Eye (tissue), 1 donor: ENCODE results near the gene ISCU.
"Not testable (repeated sequence)": the region's sequence is repeated elsewhere in the genome, so short reads cannot be mapped to it uniquely, and the experiment has no call there.

Experiments used
- DNase-seq: peaks from one replicate; pipeline ENCODE4 v3.0.0-alpha.2; 2015

ISCU gene

DNA sequence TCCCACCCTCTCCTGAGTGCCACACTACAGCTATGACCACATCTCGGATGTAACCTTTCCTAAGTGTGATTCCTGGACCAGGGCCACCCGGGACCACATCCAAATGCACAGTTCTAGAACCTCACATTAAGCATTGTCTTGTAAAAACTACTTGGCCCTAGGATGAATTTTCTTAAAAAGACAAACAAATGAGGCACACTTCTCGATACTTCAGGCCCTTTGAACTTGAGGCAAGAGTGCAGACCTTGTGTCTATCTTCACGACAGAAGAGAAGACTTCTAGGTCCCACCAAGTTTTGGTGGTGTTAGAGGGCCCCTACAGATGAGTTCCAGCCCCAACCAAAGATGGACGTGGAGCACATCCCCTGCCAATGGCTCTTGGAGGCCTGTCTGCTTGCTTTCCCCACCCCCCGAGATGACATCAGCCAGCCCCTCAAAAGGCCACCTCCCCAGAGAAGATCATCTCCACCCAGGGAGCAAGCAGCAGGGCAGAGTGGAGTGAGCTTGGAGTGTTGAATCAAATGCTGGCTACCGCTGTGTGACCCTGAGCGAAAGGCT, 9.3 kb downstream of the ISCU start:
- no peak for DNase-seq

DNA sequence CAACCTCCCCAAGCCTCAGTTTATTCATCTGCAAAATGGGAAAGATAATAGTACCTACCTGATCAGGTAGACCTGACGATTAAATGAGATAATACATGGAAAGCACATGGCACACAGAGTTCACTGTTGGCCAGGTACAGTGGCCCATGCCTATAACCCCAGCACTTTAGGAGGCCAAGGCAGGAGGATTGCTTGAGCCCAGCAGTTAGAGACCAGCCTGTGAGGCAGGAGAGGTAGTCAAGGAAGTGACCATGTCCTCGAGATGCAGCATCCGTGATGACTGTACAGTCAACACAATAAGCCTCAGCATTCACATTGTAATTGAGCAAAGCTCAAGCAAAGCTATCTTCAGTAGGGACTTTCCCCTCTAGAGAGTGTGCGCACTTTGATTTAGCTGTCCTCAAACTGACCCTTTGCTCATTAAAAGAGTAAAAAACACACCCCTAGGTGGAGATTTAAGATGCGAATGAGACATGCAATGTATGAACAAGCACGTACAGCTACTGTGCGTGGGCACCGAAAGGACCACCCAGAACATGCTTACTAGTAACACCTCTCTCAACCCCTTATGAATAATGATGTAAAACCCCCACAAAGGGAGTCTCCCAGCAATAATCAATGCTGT, 9.9 kb downstream of the ISCU start:
- DNase-seq = no peak

DNA sequence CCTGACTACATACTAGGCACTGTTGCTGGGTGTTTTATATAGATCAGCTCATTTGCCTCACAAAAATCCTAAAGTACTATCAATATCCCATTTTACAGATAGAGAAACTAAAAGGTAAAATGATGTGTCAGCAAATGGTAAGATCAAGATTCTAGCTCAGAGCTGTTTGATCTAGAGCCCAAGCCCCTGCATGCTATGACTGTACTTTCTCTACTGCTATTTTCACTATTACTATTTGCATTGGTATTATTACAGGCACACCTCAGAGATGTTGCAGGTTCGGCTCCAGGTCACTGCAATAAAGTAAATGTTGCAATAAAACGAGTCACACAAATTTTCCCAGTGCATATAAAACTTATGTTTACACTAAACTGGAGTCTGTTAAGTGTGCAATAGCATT, 10.9 kb downstream of the ISCU start:
- DNase-seq = no peak

DNA sequence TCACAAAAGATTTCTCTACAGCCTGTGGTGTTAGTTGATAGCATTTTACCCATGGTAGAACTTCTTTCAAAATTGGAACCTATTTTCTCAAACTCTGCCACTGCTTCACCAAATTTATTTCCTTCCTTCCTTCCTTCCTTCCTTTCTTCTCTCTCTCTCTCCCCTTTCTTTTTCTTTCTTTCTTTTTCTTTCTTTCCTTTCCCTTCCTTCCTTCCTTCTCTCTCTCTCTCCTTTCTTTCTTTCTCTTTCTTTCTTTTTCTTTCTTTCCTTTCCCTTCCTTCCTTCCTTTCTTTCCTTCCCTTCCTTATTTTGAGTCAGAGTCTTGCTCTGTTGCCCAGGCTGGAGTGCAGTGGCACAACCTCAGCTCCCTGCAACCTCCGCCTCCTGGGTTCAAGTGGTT, 11.9 kb downstream of the ISCU start:
- DNase-seq = not testable (repeated sequence)

GRCh38 chr12:108575199-108575912, 13.0 kb downstream of the ISCU start:
- no peak for DNase-seq

DNA sequence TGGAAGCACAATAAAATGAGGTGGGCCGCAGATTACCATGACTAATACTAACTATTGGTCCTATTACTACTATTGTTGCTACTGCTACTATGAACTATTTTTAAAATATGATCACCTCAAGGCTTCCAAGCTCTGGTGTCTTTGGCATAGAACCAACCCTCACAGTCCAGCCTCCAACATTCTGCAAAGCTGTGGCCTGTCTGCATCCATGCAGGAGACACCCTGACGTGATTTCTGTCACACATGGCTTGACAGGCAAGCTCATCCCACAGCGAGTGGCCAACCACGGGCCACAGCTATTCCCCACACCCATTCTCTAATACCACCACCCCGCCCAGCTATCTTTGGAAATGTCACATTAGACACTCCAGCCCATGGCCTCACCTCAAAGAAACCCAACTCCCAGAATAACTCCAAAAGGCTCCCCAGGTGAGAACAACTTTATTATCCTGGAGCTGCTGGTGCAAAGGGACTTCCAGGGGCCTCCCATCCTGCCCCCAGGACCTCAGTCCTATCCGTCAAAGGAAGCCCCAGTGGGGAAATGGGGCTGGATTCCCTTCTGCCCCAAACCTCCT, 14.4 kb downstream of the ISCU start:
- DNase-seq = no peak

DNA sequence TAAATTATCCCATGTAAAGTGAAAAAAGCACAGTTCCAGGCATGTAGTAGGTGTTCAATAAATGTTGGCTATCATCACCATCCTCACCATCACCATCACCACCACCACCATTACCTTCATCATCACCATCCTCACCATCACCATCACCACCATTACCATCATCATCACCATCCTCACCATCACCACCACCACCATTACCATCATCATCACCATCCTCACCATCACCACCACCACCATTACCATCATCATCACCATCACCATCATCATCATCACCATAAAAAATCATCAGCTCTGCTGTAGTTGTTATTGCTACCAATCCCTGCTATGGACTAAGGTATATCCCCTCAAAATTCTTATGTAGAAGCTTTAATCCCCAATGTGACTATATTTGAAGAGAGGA, 15.1 kb downstream of the ISCU start:
- no peak for DNase-seq

DNA sequence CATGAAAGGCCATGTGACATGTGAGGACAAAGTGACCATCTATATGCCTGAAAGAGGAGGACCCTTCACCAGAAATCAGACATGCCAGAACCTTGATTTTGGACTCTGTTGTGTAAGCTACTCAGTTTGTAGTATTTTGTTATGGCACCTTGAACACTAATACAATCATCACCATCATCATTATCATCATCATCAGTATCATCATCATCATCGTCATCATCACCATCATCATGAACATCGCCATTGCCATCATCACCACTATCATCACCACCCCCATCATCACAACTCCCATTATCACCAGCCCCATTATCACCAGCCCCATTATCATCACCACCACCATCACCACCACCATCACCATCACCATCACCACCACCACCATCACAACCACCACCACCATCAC, 15.9 kb downstream of the ISCU start:
- no peak for DNase-seq

DNA sequence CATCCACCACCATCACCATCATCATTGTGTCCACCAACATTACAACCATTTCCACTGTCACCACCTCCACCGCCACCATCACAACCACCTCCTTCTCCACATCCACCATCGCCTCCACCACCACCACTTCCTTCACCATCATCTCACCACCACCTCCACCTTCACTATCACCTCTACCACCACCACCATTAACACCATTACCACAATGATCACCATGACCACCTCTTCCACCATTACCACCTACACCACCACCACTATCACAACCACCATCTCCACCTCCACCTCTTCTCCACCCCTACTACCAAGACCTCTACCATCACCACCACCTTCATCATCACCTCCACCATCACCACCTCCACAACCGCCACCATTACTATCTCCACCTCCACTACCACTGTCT, 16.4 kb downstream of the ISCU start:
- DNase-seq = no peak

DNA sequence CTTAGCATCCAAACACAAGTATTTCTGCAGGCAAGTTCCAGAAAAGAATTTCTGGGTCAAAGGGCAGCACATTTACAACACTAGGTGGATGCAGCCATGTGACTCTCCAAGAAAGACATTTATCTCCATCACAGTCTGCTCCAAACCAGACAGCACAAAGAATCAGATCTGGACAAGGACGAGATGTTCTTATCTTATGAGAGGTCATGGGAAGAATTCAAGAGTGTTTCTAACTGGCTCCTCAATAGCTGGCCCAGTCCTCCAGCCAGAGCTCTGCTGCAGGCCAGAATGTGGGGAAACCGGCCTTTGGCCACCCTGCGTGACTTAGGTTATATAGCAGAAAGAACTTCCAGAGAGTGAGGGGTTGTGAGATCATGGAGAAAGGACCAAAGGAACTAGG, 18.1 kb downstream of the ISCU start:
- no peak for DNase-seq

- no peak for DNase-seq
Observed at GRCh38 chr12:108581311-108582227, 19.2 kb downstream of the ISCU start.

- no peak for DNase-seq
Observed at GRCh38 chr12:108582509-108582908, 20.1 kb downstream of the ISCU start.

DNA sequence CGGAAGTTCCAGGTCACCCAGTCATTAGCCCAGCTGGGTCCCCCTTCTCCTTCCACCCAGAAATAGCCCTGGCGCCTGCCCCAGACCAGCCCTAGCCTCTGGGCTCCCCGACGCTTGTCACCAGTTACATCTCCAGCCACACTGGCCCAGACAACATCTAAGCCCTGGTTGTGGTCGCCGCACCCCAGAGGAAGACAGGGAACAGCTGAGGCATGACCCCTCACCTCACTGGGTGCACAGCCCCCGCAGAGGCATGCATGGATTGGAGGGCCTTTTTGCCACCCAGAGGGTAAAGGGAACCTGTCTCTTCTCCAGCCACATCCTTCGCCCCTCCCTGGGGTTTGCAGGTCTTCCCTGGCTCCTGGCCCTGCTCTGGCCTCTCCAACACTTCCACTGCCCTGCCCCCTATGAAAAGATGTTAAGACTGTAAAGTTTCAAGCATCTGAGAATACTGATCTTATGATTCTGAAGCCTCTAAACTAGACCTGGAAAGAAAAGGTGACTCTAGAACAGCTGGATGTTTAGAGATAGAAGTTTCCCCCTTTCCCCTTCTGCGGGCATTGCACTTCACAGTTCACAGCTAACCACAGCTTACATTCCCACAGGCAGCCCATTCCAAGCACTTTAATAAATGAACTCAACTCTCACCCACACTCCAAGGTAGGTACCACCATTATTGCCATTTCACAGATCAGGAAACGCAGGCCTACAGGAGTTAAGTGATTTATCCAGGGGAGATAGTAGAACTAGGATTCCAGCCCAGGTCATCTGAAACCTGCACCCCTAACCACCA, 20.8 kb downstream of the ISCU start:
- DNase-seq = no peak

DNA sequence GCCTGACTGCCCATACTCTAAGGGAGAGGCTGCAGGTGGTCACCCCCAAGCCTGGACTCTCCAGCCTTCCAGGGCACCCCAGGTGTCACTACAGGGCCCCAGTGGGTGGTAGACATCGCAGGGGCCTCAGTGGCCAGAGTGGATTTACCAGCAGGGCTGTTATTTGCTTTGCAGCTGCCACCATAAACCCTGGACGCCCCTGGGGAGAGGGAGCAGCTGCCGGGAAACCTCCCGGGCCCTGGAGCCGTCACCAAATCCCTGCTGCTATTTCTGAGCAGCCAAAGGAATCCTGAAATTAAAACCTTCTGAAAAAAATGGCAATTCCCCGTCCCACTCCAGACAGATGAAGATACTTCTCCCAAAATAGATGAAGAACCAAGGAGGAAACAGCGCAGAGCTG, 21.6 kb downstream of the ISCU start:
- peak; percentile 47 for DNase-seq

DNA sequence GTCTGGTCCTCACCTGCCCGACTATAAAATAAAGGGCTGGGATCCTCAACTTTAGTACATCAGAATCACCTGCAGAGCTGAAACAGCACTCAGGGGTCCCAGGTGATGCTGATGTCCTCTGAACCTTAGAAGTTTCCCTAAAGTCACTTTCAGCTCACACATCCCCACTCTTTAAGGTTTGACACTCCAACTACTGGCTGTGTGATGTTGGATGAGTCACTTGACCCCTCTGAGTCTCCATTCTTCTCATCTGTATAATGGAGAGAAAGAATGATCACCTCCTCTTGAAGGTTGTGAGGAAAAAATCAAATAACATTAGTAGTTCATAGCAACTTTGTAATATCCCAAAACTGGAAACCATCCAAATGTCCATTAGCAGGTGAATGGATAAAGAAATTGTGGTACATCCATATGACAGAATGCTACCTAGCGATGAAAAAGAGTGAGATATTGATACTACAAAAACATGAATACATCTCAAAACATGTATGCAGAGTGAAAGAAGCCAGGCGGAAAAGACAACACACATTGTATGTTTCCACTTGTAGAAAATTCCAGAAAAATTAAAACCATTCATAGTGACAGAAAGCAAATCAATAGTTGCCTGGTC, 22.2 kb downstream of the ISCU start:
- DNase-seq = no peak

DNA sequence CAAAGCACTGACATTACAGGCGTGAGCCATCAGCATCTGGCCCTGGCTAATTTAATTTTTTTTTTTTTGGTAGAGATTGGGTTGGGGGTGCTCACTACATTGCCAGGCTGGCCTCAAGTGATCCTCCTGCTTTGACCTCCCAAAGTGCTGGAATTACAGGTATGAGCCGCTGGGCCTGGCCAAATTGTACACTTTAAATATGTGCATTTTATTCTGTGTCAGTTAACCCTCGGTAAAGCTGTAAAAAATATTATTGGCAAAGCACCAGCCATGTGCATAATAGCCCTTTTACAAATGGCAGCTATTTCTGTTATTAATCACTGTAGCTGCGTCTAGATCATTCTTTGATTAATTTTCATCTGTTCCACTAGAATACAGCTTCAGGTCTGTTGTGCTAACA, 23.5 kb downstream of the ISCU start:
- no peak for DNase-seq

GRCh38 chr12:108586306-108586705, 23.9 kb downstream of the ISCU start:
- no peak for DNase-seq

DNA sequence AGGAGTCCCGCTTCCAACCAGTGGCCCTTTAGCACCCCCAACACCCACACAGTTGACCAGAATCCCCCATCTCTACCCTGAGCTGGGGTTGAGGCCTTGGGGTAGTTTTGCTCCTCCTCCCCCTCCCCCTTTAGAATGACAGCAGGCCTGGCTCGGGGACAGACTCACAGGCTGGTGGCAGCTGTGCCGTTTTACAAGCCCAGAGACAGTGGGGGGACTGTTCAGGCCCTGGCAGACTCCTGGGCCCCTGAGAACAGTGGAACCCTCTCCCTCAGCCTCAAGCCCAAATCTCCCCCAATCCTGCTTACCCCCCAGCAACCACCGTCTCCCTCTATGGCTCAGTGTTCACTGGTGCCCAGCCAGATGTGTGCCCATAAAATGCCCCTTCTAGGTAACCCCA, 25.4 kb downstream of the ISCU start:
- DNase-seq = no peak

GRCh38 chr12:108589028-108589839, 26.8 kb downstream of the ISCU start:
- peak; percentile 73 for DNase-seq

GRCh38 chr12:108589840-108590229, 27.4 kb downstream of the ISCU start:
- no peak for DNase-seq

GRCh38 chr12:108590463-108590862, 28.1 kb downstream of the ISCU start:
- not testable (repeated sequence) for DNase-seq
